ENCODE data around the gene NDST3.

Gene NDST3

GRCh38 chr4:118081434-118081833 is 47.1 kb downstream of the NDST3 start:
- DNase-seq (ENCODE audit: low read depth): no peak

GRCh38 chr4:118082182-118082581 is 47.9 kb downstream of the NDST3 start:
- DNase-seq (ENCODE audit: low read depth): no peak

GRCh38 chr4:118085700-118086099 is 51.4 kb downstream of the NDST3 start:
- no peak for DNase-seq (ENCODE audit: low read depth)

DNA sequence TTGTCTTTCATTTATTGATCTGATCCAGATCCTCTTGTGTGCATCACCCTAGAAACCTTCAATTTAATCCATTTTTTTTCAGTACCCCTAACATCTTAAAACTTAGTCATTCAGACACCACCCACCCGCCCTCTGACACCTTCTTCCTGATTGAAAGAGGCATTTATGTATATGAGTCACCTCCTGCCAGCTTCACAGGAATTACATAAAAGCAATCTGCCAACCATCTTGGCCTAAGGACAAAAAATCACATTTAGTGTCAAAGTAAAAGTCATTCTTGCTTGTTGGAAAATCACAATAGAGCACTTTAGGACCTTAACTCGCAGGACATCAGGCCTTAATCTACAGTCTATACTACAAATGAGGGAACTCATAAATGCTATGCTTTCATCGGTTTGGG is 52.1 kb downstream of the NDST3 start:
- peak; percentile 2 for DNase-seq (ENCODE audit: low read depth)

DNA sequence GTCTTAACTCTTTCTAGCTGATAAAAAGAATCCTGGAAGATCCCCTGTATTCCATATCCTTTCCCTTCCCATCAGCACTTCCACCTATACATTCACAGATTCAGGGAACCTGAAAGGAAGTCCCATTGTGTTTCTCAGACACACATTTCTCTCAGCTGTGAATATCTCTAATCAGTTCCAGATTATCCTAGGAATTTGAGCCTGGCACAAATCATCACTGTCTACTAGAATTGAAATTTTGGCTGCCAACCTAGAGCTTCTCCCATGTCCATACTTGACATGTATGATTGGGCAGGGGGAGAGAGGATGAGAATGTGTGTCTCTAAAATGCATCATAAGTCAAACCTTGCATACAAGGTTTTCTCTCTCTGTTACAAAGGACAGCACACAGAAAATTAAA is 53.1 kb downstream of the NDST3 start:
- no peak for DNase-seq (ENCODE audit: low read depth)

GRCh38 chr4:118099106-118099505 is 64.8 kb downstream of the NDST3 start:
- DNase-seq (ENCODE audit: low read depth): no peak

DNA sequence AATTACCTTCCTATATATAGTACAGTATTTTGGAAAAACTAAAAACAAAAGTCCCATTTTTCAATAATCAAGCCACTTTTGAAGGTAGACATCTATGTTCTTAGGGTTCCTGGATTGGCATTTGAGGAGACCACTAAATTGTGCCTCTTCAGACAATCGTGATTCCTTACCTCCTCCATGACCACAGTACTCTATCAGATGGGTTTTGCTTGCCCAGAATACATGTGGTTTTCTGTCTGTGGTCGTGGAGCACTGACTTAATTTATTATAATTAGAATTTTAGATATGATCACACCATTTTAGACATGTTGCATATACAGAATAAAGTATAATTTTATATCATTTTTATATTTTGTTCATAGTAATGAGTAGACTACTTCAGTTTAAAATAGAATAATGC is 67.9 kb downstream of the NDST3 start:
- no peak for DNase-seq (ENCODE audit: low read depth)

DNA sequence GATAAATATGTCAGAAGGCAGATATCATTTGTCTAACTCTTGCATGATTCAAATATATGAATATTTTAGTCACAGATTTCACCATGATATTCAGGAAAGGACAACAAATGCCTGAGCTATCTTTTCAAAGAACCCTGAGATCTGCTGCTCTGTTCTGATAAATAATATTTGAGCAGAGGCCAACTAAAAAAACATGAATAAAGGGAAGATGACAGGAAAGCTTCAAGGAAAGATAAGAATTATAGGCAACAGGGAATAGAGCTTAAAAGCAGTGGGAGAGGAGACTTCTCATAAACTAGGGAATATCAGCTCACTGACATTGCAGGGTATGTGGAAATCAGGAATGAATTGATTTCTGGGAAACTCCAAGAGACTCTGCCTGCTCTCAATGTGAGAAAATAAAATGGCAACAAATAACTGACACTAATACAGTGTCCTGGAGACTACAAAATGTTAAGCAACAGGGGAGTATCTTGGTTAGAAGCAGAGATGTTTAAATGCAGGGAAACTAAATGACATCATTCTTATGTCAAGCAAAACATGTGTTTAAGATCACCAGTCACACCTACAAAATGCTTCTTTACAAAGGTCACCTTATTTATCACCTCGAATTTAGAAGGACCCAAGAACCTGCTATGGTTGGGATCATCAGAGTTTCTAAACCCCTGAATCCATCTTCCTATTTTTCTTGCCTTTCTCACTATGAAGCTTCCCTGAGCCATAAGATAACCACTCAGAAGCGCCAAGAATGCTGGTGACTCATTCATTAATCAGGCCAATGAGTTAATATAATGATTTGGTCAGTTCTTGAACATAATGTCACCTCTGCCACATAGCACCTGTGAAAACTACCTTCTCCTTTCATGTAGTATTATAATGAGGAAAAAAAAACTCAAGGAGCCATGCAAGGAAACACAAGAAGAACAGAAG is 78.1 kb downstream of the NDST3 start:
- no peak for DNase-seq (ENCODE audit: low read depth)

- no peak for DNase-seq (ENCODE audit: low read depth)
Measured at GRCh38 chr4:118113220-118113619, 78.9 kb downstream of the NDST3 start.

DNA sequence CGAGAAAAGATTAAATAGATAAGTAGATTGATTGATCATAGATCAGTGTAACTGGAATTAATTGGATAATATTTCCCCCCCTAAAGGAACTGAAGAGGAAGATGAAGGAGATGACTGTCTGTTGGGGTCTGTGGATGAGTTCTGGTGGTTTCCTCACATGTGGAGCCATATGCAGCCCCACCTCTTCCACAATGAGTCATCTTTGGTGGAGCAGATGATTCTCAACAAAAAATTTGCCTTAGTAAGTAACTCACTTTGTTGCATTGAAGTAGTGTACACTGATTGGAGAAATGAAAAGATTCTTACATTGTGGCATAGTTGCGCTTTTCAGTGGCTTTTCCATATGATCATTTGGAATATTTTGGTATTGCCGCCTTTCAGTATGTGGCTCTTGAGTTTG is 80.4 kb downstream of the NDST3 start:
- no peak for DNase-seq (ENCODE audit: low read depth)

- DNase-seq (ENCODE audit: low read depth): no peak
Measured at GRCh38 chr4:118120120-118120760, 86.0 kb downstream of the NDST3 start.

DNA sequence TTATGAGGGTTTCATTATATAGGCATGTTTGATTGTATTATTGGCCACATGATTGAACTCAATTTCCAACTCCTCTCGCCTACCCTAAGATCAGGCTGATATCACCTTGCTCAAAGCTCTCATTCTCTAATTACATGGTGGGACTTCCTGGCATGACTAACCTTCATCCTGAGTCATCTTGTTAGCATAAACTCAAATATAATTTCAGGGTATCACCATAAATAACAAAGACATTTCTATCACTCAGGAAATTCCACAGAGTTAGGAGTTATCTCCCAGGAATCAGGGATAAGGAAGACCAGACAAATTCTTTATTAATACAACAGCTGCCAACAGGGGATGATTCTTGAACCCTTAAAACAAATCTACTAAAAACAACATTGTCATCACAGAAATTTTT is 90.7 kb downstream of the NDST3 start:
- no peak for DNase-seq (ENCODE audit: low read depth)

DNA sequence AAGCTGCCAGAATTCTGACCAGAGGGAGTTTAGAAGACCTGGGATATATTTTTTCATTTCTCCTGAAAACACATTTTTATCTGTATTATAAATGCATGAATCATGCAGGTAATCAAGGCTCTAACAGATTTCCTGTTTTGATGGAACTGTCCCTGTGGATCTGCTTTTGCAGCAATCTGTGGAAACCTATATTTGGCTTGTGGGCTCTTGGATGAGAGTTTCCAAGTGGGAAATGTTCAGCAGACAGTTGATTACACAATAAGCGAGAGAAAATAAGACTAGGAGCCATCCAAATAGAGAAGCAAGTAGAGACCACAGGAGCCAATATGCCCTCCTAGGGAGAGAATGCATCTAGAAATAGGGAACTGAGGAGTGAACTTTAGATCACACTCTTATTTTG is 105.0 kb downstream of the NDST3 start:
- DNase-seq (ENCODE audit: low read depth): no peak

GRCh38 chr4:118141240-118141639 is 107.0 kb downstream of the NDST3 start:
- DNase-seq (ENCODE audit: low read depth): no peak

DNA sequence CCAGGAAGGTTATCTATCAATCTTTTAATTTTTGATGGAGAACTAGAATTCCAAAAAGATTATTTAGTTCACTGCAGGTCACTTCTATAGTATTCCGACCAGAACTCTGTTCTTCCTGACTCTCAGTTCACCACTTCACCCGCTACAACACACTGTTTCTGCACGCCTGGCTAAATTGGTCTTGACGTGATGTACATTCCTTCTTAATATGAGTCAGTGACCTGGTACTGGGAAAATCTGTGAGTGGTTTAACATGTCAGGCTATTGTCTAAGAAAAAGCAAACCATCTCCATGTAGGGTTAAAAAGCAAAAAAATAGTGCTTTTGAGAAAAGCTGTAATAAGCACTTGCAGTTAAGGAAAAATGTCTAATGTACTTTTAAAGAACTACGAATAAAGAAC is 120.4 kb downstream of the NDST3 start:
- DNase-seq (ENCODE audit: low read depth): peak; percentile 8

GRCh38 chr4:118155516-118155915 is 121.2 kb downstream of the NDST3 start:
- DNase-seq (ENCODE audit: low read depth): no peak

- no peak for DNase-seq (ENCODE audit: low read depth)
Measured at GRCh38 chr4:118158763-118159375, 124.6 kb downstream of the NDST3 start.

GRCh38 chr4:118167306-118167705 is 133.0 kb downstream of the NDST3 start:
- DNase-seq (ENCODE audit: low read depth): no peak

DNA sequence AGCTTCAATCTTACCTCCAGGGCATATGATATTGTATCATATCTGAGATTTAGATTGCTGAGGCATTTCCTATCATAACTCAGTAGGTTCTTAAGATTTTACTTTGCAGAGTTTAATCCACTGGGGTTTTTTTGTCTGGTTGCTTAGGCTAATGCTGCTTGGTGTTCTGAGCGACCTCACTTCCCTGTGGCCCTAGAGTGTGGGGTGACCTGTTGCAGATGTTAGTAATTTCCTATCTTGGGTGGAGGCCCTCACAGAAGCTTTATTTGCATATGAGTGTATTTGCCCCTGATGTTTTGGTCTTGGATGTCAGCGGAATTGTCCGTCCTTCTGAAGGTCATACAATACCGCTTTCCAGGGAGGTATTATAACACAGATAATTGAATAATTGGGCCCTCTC is 137.1 kb downstream of the NDST3 start:
- no peak for DNase-seq (ENCODE audit: low read depth)

- no peak for DNase-seq (ENCODE audit: low read depth)
Measured at GRCh38 chr4:118173126-118173525, 138.8 kb downstream of the NDST3 start.

DNA sequence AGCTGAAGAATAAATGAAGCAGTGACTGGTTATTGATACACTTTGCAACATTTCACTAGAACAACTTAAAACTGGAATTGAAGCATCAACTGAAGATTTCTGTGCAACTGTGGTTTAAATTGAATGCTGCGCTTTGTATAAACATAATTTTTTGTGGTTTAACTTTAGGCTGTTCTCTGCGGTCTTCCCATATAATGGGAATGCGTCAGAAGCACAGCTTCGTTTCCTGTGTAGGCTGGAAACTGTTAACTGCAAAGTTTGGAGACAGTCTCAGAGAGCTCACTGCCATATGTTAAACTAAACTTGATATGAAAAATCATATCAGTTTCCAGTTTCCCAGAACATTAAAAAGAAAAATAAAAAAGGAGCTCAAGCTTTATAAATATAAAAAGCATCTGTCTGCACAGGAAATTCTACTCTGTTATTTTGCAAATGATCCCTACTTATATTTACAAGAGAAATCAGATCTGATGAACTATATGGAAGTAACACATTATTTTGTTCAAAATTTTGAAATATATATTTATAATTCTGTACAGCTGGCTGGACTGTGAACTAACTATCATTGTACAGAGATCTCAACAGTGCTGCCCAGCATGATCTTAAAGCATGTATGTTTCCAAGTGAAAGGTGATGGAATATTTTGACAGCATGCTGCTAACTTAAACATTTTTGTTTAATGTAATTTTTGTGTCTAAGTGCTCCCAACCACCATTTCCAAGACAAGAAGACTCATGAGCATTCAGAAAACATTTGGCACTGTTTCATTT is 139.9 kb downstream of the NDST3 start:
- peak; percentile 59 for DNase-seq (ENCODE audit: low read depth)

GRCh38 chr4:118175506-118175905 is 141.2 kb downstream of the NDST3 start:
- DNase-seq (ENCODE audit: low read depth): no peak

All from fibroblast of the conjunctiva (primary cell).